HCT116 (cell line): Measurements from ENCODE around the gene RFX3.

ENCODE experiments used
- CTCF ChIP-seq, 3 experiments: fragments of 200-600 bp in 1 of 3; sonication (generic) in 1 of 3; IDR thresholded peaks in 2 of 3; conservative IDR thresholded peaks in 1 of 3; 2 replicates each; pipeline ENCODE4 v1.5.1; 2012 to 2017; ENCODE audit warnings: low read depth in 2 of 3, low read length in 2 of 3, antibody characterized with exemption in 1 of 3, borderline replicate concordance in 1 of 3, control low read depth in 1 of 3, mild to moderate bottlenecking in 1 of 3, mixed read lengths in 1 of 3, mixed run types in 1 of 3, moderate library complexity in 1 of 3; ENCODE audit not compliant: insufficient read depth in 1 of 3
- EGR1 ChIP-seq: IDR thresholded peaks from 2 replicates; pipeline ENCODE4 v1.6.1; 2012; ENCODE audit warnings: low read depth
- MAX ChIP-seq: IDR thresholded peaks from 2 replicates; pipeline ENCODE4 v1.6.1; 2012
- POLR2A ChIP-seq: IDR thresholded peaks from 2 replicates; pipeline ENCODE4 v1.7.0; 2011; ENCODE audit warnings: borderline replicate concordance; ENCODE audit not compliant: insufficient read depth, insufficient read length; ENCODE audit errors: extremely low read depth
- POLR2AphosphoS5 ChIP-seq: IDR thresholded peaks from 2 replicates; pipeline ENCODE4 v1.6.1; 2011; ENCODE audit warnings: mild to moderate bottlenecking, low read depth, low read length, moderate library complexity
- SP1 ChIP-seq: IDR thresholded peaks from 2 replicates; pipeline ENCODE4 v1.6.1; 2012; ENCODE audit warnings: low read depth

- TF ChIP-seq CTCF (IDR thresholded peaks at IDR 0.05 in 2 of 3, conservative IDR thresholded peaks at IDR 0.05 in 1 of 3; ENCODE audit: borderline replicate concordance in 1 of 3, insufficient read depth in 1 of 3, low read depth in 2 of 3, low read length in 2 of 3): no peak
- no peak for TF ChIP-seq POLR2AphosphoS5
- no peak for TF ChIP-seq EGR1
- TF ChIP-seq SP1: no peak
- no peak for TF ChIP-seq POLR2A
- TF ChIP-seq MAX: no peak
Observed at GRCh38 chr9:3410461-3410860, 115.3 kb downstream of the RFX3 start.
